ENCODE data around the gene HIC1.

GRCh38 chr17:2085648-2085949 lies 30.7 kb downstream of the HIC1 start:
- TF ChIP-seq CTCF (IDR thresholded peaks at IDR 0.05; ENCODE audit: low read depth, low read length, missing input control), result no peak
- no peak for TF ChIP-seq SP1 (IDR thresholded peaks at IDR 0.05)
- TF ChIP-seq MAX (IDR thresholded peaks at IDR 0.05), result no peak
- no peak for TF ChIP-seq YY1 (IDR thresholded peaks at IDR 0.05)
- no peak for TF ChIP-seq RAD21 (IDR thresholded peaks at IDR 0.05)

Data from liver (tissue), 3 donors.